Ovary (tissue), 9 donors: ENCODE results near the gene KDELR3. TPM values are rescaled to one million over a fixed set of nuclear protein-coding genes. Genes with fewer than 3 reads are reported as not detected.

ENCODE experiments used
- DNase-seq, 5 donors: peaks; one replicate each; pipeline ENCODE4 v3.0.0-alpha.2; 2019 to 2020
- H3K27ac ChIP-seq, 2 donors: fragments of 200-600 bp; one replicate each; pipeline versions ENCODE4 v1.5.1 to v1.8.0; 2019 to 2022
- H3K27me3 ChIP-seq: fragments of 200-600 bp; one replicate; pipeline ENCODE4 v1.8.0; 2022
- H3K36me3 ChIP-seq: fragments of 200-600 bp; sonication (generic); one replicate; pipeline ENCODE4 v1.5.1; 2019
- H3K4me1 ChIP-seq: one replicate; pipeline ENCODE4 v1.8.1; 2013; ENCODE audit warnings: mild to moderate bottlenecking, moderate library complexity; ENCODE audit not compliant: insufficient read depth
- H3K4me3 ChIP-seq: fragments of 200-600 bp; sonication (generic); one replicate; pipeline ENCODE4 v1.5.1; 2017
- H3K9me3 ChIP-seq, 2 donors: fragments of 200-600 bp in 1 of 2; sonication (generic) in 1 of 2; one replicate each; pipeline versions ENCODE4 v1.5.1 to v1.8.1; 2013 to 2019; ENCODE audit warnings: mild to moderate bottlenecking in 1 of 2, moderate library complexity in 1 of 2
- EP300 ChIP-seq: sonication (generic); formaldehyde crosslinking; IDR thresholded peaks from one replicate; pipeline ENCODE4 v1.6.1; 2017; ENCODE audit warnings: antibody characterized with exemption
- POLR2A ChIP-seq: fragments of 450-650 bp; IDR thresholded peaks from one replicate; pipeline ENCODE4 v1.6.1; 2017; ENCODE audit warnings: antibody characterized with exemption, mild to moderate bottlenecking, moderate library complexity
- WGBS, 3 donors: extraction: QIAGEN DNeasy Blood & Tissue Kit in 1 of 3; methylation state at CpG; one replicate each; pipeline versions ENCODE4 v1.1.5 to v1.1.7; 2013 to 2017; 5-methylcytosine and 5-hydroxymethylcytosine counted together
- intact Hi-C, 4 donors: fragments of 100-400 bp; cut with DNase I; formaldehyde crosslinking; loops; one replicate each; pipeline versions ENCODE4 v1.11.0 to v1.15.1; 2022 to 2023
- polyA plus RNA-seq, 2 donors: library from polyadenylated mRNA; stranded (reverse); fragments of 200-250 nt in 1 of 2; fragments of 350-450 nt in 1 of 2; fragmentation: Illumina TruSeq in 1 of 2; extraction: RNeasy Lipid Tissue Mini Kit (QIAGEN cat#74804) in 1 of 2; gene quantifications; one replicate each; pipeline ENCODE4 v1.2.3, GENCODE V29; 2013 to 2014
- total RNA-seq, 7 donors: library from RNA; depleted of rRNA in 2 of 7; stranded (reverse); fragments of >200 nt in 2 of 7; fragmentation: NEBNext Ultra II Directional in 3 of 7; extraction: Animal tissue kit (Norgen Biotek cat#: 25700) in 3 of 7; gene quantifications; one replicate each; pipeline versions ENCODE4 v1.1.0 to v1.2.4, GENCODE V29; 2016 to 2023
- TF ChIP-seq, protein P1 (sequence below), 3 donors: fragments of 450-650 bp in 2 of 3; fragments of 200-600 bp in 1 of 3; IDR thresholded peaks; one replicate each; pipeline versions ENCODE4 v1.5.1 to v1.8.0; 2016 to 2022; ENCODE audit warnings: antibody characterized with exemption in 3 of 3, mild to moderate bottlenecking in 1 of 3
- donor health status: DM: no; HTN: no; CAD: no; lungs with moderate emphysema.
- donor health status: DM: no; HTN: no; CAD: no.
- donor health status: Bipolar disorder and iron deficiency.
- donor health status: DM: yes; HTN: yes; CAD: no.
- donor health status: DM: no; HTN: no; CAD: no.
- donor health status: DM: yes; HTN: yes; CAD: no.

The KDELR3 gene
- total and polyA plus RNA-seq, 9 donors, result 0.81 to 26.9 (median 2.4) TPM

DNA sequence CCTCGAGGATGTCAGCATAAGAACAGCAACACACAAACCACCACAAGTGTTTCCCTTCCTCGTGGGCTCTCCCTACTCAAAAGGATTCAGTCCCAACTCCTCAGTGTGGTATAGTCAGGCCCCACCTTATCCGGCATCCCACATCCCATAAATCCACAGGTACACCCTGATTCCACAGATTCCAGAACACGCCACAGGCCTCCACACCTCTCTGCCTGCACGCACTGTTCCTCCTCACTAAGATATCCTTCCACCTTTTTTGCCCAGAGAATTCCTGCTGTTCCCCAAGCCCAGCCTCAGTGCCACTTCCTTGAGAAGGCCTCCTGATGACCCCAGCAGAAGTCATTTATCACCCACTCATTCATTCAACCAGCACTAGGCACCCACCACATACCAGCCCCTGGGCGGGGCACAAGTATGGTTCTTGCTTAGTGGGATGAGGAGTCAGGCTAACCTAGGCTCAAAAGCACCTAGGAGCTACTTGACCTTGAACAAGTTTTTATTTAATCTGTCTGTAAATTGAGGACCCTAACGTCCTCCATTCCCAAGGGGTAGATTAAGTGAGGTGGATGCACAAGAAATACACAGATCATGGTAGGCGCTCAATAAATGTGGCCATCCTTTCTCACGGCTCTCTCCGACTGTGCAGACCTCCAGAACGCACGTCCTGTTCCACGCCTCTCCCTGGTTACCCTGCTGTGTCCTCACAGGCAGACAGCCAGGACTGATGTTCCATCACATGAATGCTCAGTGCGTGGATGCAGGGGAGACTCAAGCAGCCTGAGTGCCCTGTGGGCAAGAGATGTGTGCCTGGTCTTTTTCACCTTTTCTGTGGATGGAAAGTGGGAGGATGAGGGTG, 10.8 kb upstream of the KDELR3 start:
- no peak for DNase-seq
- H3K27ac ChIP-seq, result no peak overlapping the region
- 63 to 75% (median 74%) methylated on average over 14 of the region's 14 CpGs for WGBS, 3 donors
- H3K4me3 ChIP-seq, result no peak overlapping the region
- no peaks in the 10 kb centered on the region for H3K27me3 ChIP-seq
- H3K36me3 ChIP-seq, result no peaks in the 10 kb centered on the region
- intact Hi-C loops, result no loop called here
- H3K4me1 ChIP-seq, result peaks cover 8% of the 10 kb centered on the region
- TF ChIP-seq, protein P1, sequence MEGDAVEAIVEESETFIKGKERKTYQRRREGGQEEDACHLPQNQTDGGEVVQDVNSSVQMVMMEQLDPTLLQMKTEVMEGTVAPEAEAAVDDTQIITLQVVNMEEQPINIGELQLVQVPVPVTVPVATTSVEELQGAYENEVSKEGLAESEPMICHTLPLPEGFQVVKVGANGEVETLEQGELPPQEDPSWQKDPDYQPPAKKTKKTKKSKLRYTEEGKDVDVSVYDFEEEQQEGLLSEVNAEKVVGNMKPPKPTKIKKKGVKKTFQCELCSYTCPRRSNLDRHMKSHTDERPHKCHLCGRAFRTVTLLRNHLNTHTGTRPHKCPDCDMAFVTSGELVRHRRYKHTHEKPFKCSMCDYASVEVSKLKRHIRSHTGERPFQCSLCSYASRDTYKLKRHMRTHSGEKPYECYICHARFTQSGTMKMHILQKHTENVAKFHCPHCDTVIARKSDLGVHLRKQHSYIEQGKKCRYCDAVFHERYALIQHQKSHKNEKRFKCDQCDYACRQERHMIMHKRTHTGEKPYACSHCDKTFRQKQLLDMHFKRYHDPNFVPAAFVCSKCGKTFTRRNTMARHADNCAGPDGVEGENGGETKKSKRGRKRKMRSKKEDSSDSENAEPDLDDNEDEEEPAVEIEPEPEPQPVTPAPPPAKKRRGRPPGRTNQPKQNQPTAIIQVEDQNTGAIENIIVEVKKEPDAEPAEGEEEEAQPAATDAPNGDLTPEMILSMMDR (IDR thresholded peaks at IDR 0.05), result no peak
- TF ChIP-seq EP300, result no peak
- TF ChIP-seq POLR2A, result no peak
- no peaks in the 10 kb centered on the region for H3K9me3 ChIP-seq

DNA sequence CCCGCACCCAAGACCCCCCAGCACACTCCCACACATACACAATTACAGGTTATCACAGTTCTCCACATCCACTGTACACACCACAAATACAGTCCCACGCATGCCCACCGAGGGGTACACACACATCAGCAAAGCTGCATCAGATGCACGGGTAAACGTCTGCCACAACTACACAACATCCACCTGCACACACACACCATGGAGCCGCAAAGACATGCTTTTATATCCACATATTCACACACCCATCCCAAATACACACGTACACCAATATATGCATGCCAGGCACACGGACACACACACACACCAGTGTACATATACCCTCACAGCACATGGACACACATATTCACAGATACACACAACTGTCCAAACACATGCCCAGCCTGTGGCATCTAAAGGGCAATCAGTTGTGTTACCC, 7.5 kb upstream of the KDELR3 start:
- H3K36me3 ChIP-seq, result no peaks in the 10 kb centered on the region
- H3K9me3 ChIP-seq, result no peaks in the 10 kb centered on the region
- H3K27ac ChIP-seq, result no peak overlapping the region
- intact Hi-C loops, result no loop called here
- H3K27me3 ChIP-seq, result no peaks in the 10 kb centered on the region
- no peak for DNase-seq
- WGBS, 3 donors, result 25 to 33% (median 31%) methylated on average over 8 of the region's 8 CpGs
- no peak overlapping the region for H3K4me3 ChIP-seq
- TF ChIP-seq POLR2A, result no peak
- TF ChIP-seq, protein P1 (IDR thresholded peaks at IDR 0.05), result no peak
- no peak for TF ChIP-seq EP300
- peaks cover 5% of the 10 kb centered on the region for H3K4me1 ChIP-seq

DNA sequence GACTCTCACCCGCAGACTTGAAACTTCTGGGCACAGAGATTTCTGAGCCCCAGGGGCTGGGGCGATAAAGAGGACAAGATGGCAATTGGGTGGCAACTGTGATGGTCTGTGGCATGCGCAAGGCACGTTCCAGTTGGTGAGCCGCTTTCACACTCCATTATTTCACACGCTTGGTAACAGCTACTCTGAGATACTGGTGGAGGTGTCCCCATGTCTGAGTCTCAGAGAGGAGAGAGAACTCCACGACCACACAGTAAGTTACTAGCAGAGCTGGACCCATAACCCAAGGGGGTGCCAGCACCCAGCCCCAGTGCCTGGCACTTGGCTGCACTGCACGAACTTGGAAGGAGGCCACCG, 6.9 kb upstream of the KDELR3 start:
- intact Hi-C loops, result no loop called here
- no peaks in the 10 kb centered on the region for H3K9me3 ChIP-seq
- TF ChIP-seq EP300 (no peak), POLR2A (no peak)
- TF ChIP-seq, protein P1 (IDR thresholded peaks at IDR 0.05), result no peak
- no peak for DNase-seq
- no peak overlapping the region for H3K4me3 ChIP-seq
- H3K27ac ChIP-seq, result no peak overlapping the region
- H3K4me1 ChIP-seq, result peaks cover 5% of the 10 kb centered on the region
- no peaks in the 10 kb centered on the region for H3K36me3 ChIP-seq
- no peaks in the 10 kb centered on the region for H3K27me3 ChIP-seq
- 34 to 37% (median 35%) methylated on average over 9 of the region's 9 CpGs for WGBS, 3 donors

DNA sequence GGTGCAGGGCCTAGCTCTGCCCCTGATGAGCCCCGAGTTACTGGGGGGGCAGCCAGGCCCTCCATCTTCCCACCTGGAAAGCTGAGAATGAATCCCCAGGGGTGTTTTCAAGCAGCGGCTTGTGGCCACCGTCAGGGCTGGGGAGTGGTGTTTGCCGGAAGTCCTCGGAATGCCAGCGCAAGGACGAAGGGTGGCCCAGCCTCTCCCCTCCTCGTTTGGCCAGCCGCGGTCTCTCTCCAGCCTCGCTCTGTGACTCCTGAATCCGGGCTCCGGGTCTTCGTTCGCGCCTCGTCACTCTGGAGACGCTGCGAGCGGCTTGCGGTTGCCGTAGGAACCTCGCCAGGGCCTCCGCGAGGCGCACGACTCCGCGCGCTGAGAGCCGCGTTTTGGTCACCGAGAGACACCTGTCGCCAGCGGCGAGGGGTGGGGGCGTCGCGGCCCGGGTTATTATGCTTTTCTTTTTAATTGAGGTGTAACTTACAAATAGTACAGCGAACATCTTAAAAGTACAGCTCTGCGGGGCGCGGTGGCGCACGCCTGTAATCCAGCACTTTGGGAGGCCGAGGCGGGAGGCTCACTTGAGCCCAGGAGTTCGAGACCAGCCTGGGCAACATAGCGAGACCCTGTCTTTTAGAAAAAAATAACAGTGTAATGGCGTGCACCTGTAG, 6.3 kb upstream of the KDELR3 start:
- TF ChIP-seq POLR2A, result no peak
- TF ChIP-seq, protein P1 (IDR thresholded peaks at IDR 0.05), result no peak
- TF ChIP-seq EP300, result no peak
- Histone ChIP-seq H3K9me3 (no peaks in the 10 kb centered on the region), H3K36me3 (no peaks in the 10 kb centered on the region), H3K27me3 (no peaks in the 10 kb centered on the region), H3K4me1 (peaks cover 5% of the 10 kb centered on the region), H3K27ac (no peak overlapping the region), H3K4me3 (no peak overlapping the region)
- WGBS, 3 donors, result 7 to 19% (median 11%) methylated on average over 34 to 51 of the region's 51 CpGs
- DNase-seq, result peak; percentile 72 to 84 (median 76)
- intact Hi-C loops, result no loop called here
